Measurements from ENCODE around the gene FMN2. TPM values are rescaled to one million over a fixed set of nuclear protein-coding genes. Genes with fewer than 3 reads are reported as not detected.

The FMN2 gene
- total RNA-seq, 1 experiment from 2014 or later: not detected

DNA sequence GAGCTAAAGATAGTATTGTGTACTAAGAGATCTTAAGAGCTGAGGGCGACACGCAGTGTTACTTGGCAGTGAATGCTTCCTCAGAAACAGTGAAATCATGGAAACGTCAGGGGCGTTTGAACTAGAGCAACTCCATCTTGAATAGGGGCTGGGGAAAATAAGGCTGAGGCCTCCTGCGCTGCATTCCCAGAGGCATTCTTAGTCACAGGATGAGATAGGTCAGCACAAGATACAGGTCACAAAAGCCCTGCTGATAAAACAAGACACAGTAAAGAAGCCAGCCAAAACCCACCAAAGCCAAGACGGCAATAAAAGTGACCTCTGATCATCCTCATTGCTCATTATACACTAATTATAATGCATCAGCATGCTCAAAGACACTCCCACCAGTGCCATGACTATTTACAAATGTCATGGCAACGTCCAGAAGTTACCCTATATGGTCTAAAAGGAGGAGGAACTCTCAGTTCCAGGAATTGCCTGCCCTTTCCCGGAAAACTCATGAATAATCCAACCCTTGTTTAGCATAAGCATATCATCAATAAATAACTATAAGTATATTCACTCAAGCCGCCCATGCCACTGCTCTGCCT, 37.5 kb upstream of the FMN2 start:
- H3K9me3 ChIP-seq: no peaks in the 10 kb centered on the region
- no peak for DNase-seq
- H3K27me3 Mint-ChIP-seq (ENCODE audit: insufficient read depth, unreplicated experiment): peaks cover 8% of the 10 kb centered on the region
- no peak overlapping the region for H3K4me3 ChIP-seq (ENCODE audit: low read depth, low read length)
- H3K27ac Mint-ChIP-seq (ENCODE audit: unreplicated experiment): no peak overlapping the region
- ChIA-PET POLR2A (no interaction called here), CTCF (no interaction called here)
- H3K9me3 Mint-ChIP-seq (ENCODE audit: unreplicated experiment): no peaks in the 10 kb centered on the region
- BruUV-seq (replicated peaks): no TSS peak
- no peaks in the 10 kb centered on the region for H3K36me3 ChIP-seq (ENCODE audit: control insufficient read depth, insufficient read depth, low read length)
- no peaks in the 10 kb centered on the region for H3K4me1 Mint-ChIP-seq (ENCODE audit: low read depth, unreplicated experiment)
- TF ChIP-seq, protein P1, sequence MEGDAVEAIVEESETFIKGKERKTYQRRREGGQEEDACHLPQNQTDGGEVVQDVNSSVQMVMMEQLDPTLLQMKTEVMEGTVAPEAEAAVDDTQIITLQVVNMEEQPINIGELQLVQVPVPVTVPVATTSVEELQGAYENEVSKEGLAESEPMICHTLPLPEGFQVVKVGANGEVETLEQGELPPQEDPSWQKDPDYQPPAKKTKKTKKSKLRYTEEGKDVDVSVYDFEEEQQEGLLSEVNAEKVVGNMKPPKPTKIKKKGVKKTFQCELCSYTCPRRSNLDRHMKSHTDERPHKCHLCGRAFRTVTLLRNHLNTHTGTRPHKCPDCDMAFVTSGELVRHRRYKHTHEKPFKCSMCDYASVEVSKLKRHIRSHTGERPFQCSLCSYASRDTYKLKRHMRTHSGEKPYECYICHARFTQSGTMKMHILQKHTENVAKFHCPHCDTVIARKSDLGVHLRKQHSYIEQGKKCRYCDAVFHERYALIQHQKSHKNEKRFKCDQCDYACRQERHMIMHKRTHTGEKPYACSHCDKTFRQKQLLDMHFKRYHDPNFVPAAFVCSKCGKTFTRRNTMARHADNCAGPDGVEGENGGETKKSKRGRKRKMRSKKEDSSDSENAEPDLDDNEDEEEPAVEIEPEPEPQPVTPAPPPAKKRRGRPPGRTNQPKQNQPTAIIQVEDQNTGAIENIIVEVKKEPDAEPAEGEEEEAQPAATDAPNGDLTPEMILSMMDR (IDR thresholded peaks at IDR 0.05; ENCODE audit: insufficient read depth in 1 of 2, low read depth in 1 of 2, low read length in 1 of 2, severe bottlenecking in 1 of 2, unreplicated experiment in 1 of 2): no peak
- intact Hi-C loops (cut with micrococcal nuclease; ENCODE audit: unreplicated experiment): no loop called here
- no peak overlapping the region for H3K4me3 Mint-ChIP-seq (ENCODE audit: unreplicated experiment)
- no peaks in the 10 kb centered on the region for H3K36me3 Mint-ChIP-seq (ENCODE audit: insufficient read depth, unreplicated experiment)
- H3K27me3 ChIP-seq (replicated peaks; ENCODE audit: control insufficient read depth, insufficient read depth, low read length): no peaks in the 10 kb centered on the region
- H3K4me1 ChIP-seq: no peaks in the 10 kb centered on the region

DNA sequence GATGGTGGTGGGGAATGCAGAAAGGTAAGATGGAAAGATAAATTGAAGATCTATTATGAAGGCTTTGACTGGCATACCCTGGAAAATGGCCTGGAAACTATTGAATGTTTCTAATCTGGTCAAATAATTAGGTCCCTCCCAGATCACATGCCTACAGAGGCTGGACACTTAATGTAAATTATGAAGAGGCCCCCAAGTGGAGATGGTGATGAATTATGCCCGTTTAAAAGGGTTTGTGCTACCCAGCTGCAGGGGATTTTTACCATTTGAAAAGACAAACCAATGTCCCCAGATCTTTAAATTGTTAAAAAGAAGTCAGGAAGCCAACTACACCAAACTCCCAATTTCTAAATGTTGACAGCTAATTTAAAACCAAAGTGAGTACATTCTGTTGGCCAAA, 35.7 kb upstream of the FMN2 start:
- intact Hi-C loops (cut with micrococcal nuclease; ENCODE audit: unreplicated experiment): no loop called here
- H3K27me3 ChIP-seq (replicated peaks; ENCODE audit: control insufficient read depth, insufficient read depth, low read length): no peaks in the 10 kb centered on the region
- POLR2A ChIA-PET: no interaction called here
- Mint-ChIP-seq H3K9me3 (ENCODE audit: unreplicated experiment) (no peaks in the 10 kb centered on the region), H3K36me3 (ENCODE audit: insufficient read depth, unreplicated experiment) (no peaks in the 10 kb centered on the region), H3K27me3 (ENCODE audit: insufficient read depth, unreplicated experiment) (peaks cover 8% of the 10 kb centered on the region), H3K4me1 (ENCODE audit: low read depth, unreplicated experiment) (no peaks in the 10 kb centered on the region), H3K4me3 (ENCODE audit: unreplicated experiment) (no peak overlapping the region), H3K27ac (ENCODE audit: unreplicated experiment) (no peak overlapping the region)
- H3K4me1 ChIP-seq: no peaks in the 10 kb centered on the region
- no TSS peak for BruUV-seq (replicated peaks)
- CTCF ChIA-PET: no interaction called here
- no peak for DNase-seq
- H3K4me3 ChIP-seq (ENCODE audit: low read depth, low read length): no peak overlapping the region
- H3K9me3 ChIP-seq: no peaks in the 10 kb centered on the region
- H3K36me3 ChIP-seq (ENCODE audit: control insufficient read depth, insufficient read depth, low read length): no peaks in the 10 kb centered on the region
- TF ChIP-seq, protein P1 (IDR thresholded peaks at IDR 0.05; ENCODE audit: insufficient read depth in 1 of 2, low read depth in 1 of 2, low read length in 1 of 2, severe bottlenecking in 1 of 2, unreplicated experiment in 1 of 2): no peak

DNA sequence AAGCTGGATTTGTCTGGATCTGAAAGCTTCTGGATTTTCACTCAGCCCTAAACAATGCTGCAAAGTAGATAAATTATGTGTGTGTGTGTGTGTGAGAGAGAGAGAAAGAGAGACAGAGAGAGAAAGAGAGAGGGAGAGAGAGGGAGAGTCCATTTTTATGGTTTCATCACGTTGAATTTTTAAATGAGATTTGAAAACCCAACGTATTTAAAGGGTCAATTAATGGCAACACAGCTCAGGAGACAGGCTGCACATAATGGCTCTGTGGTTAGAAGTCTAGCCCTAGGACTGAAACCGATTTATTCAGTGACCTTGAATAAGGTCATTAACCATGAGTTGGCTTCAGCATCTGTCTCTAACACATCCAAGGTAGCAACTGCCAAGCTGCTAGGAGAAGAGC, 35.3 kb upstream of the FMN2 start:
- DNase-seq: no peak
- Histone ChIP-seq H3K9me3 (no peaks in the 10 kb centered on the region), H3K4me3 (ENCODE audit: low read depth, low read length) (no peak overlapping the region), H3K36me3 (ENCODE audit: control insufficient read depth, insufficient read depth, low read length) (no peaks in the 10 kb centered on the region), H3K27me3 (replicated peaks; ENCODE audit: control insufficient read depth, insufficient read depth, low read length) (no peaks in the 10 kb centered on the region), H3K4me1 (no peaks in the 10 kb centered on the region)
- TF ChIP-seq, protein P1 (IDR thresholded peaks at IDR 0.05; ENCODE audit: insufficient read depth in 1 of 2, low read depth in 1 of 2, low read length in 1 of 2, severe bottlenecking in 1 of 2, unreplicated experiment in 1 of 2): no peak
- intact Hi-C loops (cut with micrococcal nuclease; ENCODE audit: unreplicated experiment): no loop called here
- no peak overlapping the region for H3K27ac Mint-ChIP-seq (ENCODE audit: unreplicated experiment)
- BruUV-seq (replicated peaks): no TSS peak
- ChIA-PET POLR2A (no interaction called here), CTCF (no interaction called here)
- no peaks in the 10 kb centered on the region for H3K36me3 Mint-ChIP-seq (ENCODE audit: insufficient read depth, unreplicated experiment)
- H3K4me3 Mint-ChIP-seq (ENCODE audit: unreplicated experiment): no peak overlapping the region
- peaks cover 8% of the 10 kb centered on the region for H3K27me3 Mint-ChIP-seq (ENCODE audit: insufficient read depth, unreplicated experiment)
- no peaks in the 10 kb centered on the region for H3K9me3 Mint-ChIP-seq (ENCODE audit: unreplicated experiment)
- no peaks in the 10 kb centered on the region for H3K4me1 Mint-ChIP-seq (ENCODE audit: low read depth, unreplicated experiment)
